ENCODE measurements around the gene PEX16. TPM values are rescaled to one million over a fixed set of nuclear protein-coding genes. Genes with fewer than 3 reads are reported as not detected.

The PEX16 gene
- total RNA-seq, 2 donors from 2014 or later: 32.2 to 37.8 TPM

DNA sequence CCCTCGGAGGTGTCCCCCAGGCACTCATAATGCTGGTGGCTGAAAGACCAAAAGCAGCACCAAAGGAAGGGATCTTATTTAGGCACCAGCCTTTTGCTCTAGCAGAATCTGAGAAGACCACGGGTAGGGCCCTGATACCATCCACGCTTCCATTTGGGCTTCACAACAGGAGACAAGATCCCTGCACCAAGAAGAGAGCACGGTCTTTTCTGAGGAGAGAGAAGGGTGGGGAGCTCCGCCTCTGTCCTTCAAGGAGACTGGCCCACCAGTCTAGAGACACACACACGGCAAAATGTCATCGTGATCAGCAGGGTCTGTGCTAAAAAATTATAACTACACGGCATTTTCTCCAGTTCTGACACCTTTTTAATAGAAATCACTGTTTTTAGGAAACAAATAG, 14.5 kb upstream of the PEX16 start:
- Histone ChIP-seq H3K4me1 (ENCODE audit: control insufficient read depth, insufficient read depth, low read length) (peaks cover 6% of the 10 kb centered on the region), H3K4me3 (ENCODE audit: low read length) (no peak overlapping the region), H3K27me3 (ENCODE audit: control insufficient read depth, insufficient read depth, low read length, poor library complexity, severe bottlenecking) (no peaks in the 10 kb centered on the region), H3K9ac (ENCODE audit: extremely low read depth, low read length, poor library complexity, severe bottlenecking) (no peak overlapping the region), H3K36me3 (ENCODE audit: control insufficient read depth, insufficient read depth, low read length) (peaks cover 38% of the 10 kb centered on the region), H3K9me3 (ENCODE audit: control insufficient read depth, low read length) (no peaks in the 10 kb centered on the region), H3K27ac (ENCODE audit: low read depth, low read length) (no peak overlapping the region)
- DNase-seq: no peak
- 86 to 94% methylated on average over 7 to 8 of the region's 8 CpGs for WGBS, 2 experiments (ENCODE audit: insufficient coverage in 1 of 2, insufficient read length in 1 of 2)
- Mint-ChIP-seq H3K27ac (no peak overlapping the region), H3K4me3 (no peak overlapping the region), H3K4me1 (peaks cover 11% of the 10 kb centered on the region), H3K27me3 (ENCODE audit: insufficient read depth) (no peaks in the 10 kb centered on the region), H3K9me3 (no peaks in the 10 kb centered on the region), H3K36me3 (ENCODE audit: low read depth) (peaks cover 35% of the 10 kb centered on the region)
- TF ChIP-seq CTCF (conservative IDR thresholded peaks at IDR 0.05): no peak

DNA sequence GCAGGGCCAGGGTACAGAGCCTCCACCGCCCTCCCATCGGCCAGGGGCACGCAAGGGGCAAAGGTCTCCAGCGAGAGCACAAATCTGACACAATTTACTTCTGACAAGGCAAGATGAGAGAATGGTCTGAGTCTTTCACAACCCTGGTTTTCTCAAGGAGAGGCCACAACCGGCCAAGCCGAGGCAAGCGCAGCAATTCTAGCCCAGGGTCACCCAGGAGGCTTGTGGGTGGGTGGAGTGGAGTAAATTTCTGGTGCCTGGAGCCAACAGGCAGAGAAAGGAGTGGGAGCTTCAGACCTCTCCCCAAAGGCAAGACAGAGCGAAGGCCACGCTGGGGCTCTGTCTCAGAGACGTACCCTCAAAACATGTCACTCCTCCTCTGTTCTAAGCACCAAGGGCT, 14.1 kb upstream of the PEX16 start:
- Mint-ChIP-seq H3K4me3 (no peak overlapping the region), H3K27me3 (ENCODE audit: insufficient read depth) (no peaks in the 10 kb centered on the region), H3K36me3 (ENCODE audit: low read depth) (peaks cover 31% of the 10 kb centered on the region), H3K4me1 (peaks cover 11% of the 10 kb centered on the region), H3K9me3 (no peaks in the 10 kb centered on the region), H3K27ac (no peak overlapping the region)
- Histone ChIP-seq H3K4me3 (ENCODE audit: low read length) (no peak overlapping the region), H3K4me1 (ENCODE audit: control insufficient read depth, insufficient read depth, low read length) (peaks cover 6% of the 10 kb centered on the region), H3K27me3 (ENCODE audit: control insufficient read depth, insufficient read depth, low read length, poor library complexity, severe bottlenecking) (no peaks in the 10 kb centered on the region), H3K9me3 (ENCODE audit: control insufficient read depth, low read length) (no peaks in the 10 kb centered on the region), H3K9ac (ENCODE audit: extremely low read depth, low read length, poor library complexity, severe bottlenecking) (no peak overlapping the region), H3K27ac (ENCODE audit: low read depth, low read length) (no peak overlapping the region), H3K36me3 (ENCODE audit: control insufficient read depth, insufficient read depth, low read length) (peaks cover 38% of the 10 kb centered on the region)
- TF ChIP-seq CTCF (conservative IDR thresholded peaks at IDR 0.05): no peak
- 89 to 94% methylated on average over 6 to 10 of the region's 10 CpGs for WGBS, 2 experiments (ENCODE audit: insufficient coverage in 1 of 2, insufficient read length in 1 of 2)
- no peak for DNase-seq

DNA sequence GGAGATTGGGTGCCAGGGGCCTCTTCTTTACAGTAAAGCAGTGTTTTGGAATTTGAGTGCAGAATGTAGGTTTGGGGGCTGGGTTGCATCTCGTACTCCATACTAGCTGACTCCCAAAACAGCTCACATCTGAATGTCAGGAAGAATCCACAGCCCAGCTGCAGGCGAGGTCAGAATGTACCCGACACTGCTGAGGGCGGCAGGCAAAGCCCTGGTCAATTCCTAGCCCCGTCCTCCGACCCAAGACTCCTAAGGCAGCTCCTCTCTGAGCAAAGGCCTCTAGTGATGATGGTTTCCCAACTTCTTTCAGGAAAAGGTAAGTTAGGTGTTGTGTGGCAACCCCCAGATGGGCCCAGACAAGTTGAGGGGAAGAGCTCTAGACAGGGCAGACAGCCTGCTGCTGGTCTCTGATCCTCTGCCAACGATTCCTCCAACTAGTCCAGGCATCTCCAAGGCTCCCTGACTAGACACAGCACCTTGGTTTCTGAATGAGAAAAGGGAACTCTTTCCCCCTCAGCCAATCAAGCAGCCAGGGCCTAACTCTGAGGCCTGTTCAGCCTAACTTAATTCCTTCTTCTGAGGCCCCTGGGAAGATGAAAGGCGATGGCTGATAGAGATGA, 13.4 kb upstream of the PEX16 start:
- Histone ChIP-seq H3K9ac (ENCODE audit: extremely low read depth, low read length, poor library complexity, severe bottlenecking) (no peak overlapping the region), H3K36me3 (ENCODE audit: control insufficient read depth, insufficient read depth, low read length) (peaks cover 33% of the 10 kb centered on the region), H3K4me3 (ENCODE audit: low read length) (no peak overlapping the region), H3K27ac (ENCODE audit: low read depth, low read length) (no peak overlapping the region), H3K27me3 (ENCODE audit: control insufficient read depth, insufficient read depth, low read length, poor library complexity, severe bottlenecking) (no peaks in the 10 kb centered on the region), H3K9me3 (ENCODE audit: control insufficient read depth, low read length) (no peaks in the 10 kb centered on the region), H3K4me1 (ENCODE audit: control insufficient read depth, insufficient read depth, low read length) (peaks cover 6% of the 10 kb centered on the region)
- DNase-seq: no peak
- Mint-ChIP-seq H3K36me3 (ENCODE audit: low read depth) (peaks cover 28% of the 10 kb centered on the region), H3K4me3 (no peak overlapping the region), H3K27me3 (ENCODE audit: insufficient read depth) (no peaks in the 10 kb centered on the region), H3K9me3 (no peaks in the 10 kb centered on the region), H3K27ac (no peak overlapping the region), H3K4me1 (peaks cover 11% of the 10 kb centered on the region)
- WGBS, 2 experiments (ENCODE audit: insufficient coverage in 1 of 2, insufficient read length in 1 of 2): 95 to 100% methylated on average over 7 to 8 of the region's 8 CpGs
- no peak for TF ChIP-seq CTCF (conservative IDR thresholded peaks at IDR 0.05)

Measured in endodermal cell (in vitro differentiated cells).